Tibial nerve (tissue), 4 donors: Measurements from ENCODE around the gene SMAD3. TPM values are rescaled to one million over a fixed set of nuclear protein-coding genes. Genes with fewer than 3 reads are reported as not detected.

Experiments
- DNase-seq, 2 donors: peaks; one replicate each; pipeline ENCODE4 v3.0.0-alpha.2; 2019; ENCODE audit warnings: low spot score in 2 of 2
- H3K27ac ChIP-seq, 4 donors: fragments of 200-600 bp; sonication (generic) in 3 of 4; one replicate each; pipeline ENCODE4 v1.5.1; 2017 to 2019; ENCODE audit warnings: mild to moderate bottlenecking in 1 of 4
- H3K27me3 ChIP-seq, 2 donors: fragments of 200-600 bp; sonication (generic) in 1 of 2; one replicate each; pipeline versions ENCODE4 v1.5.1 to v1.6.0; 2017 to 2019
- H3K36me3 ChIP-seq, 3 donors: fragments of 200-600 bp; sonication (generic); one replicate each; pipeline ENCODE4 v1.5.1; 2018 to 2019
- H3K4me1 ChIP-seq, 4 donors: fragments of 200-600 bp; sonication (generic) in 3 of 4; one replicate each; pipeline ENCODE4 v1.5.1; 2017 to 2019
- H3K4me3 ChIP-seq, 4 donors: fragments of 200-600 bp; sonication (generic) in 3 of 4; one replicate each; pipeline ENCODE4 v1.5.1; 2017 to 2019; ENCODE audit warnings: mild to moderate bottlenecking in 1 of 4, moderate library complexity in 1 of 4
- H3K9me3 ChIP-seq, 4 donors: fragments of 200-600 bp; sonication (generic) in 3 of 4; one replicate each; pipeline ENCODE4 v1.5.1; 2017 to 2019
- EP300 ChIP-seq, 2 donors: sonication (generic); formaldehyde crosslinking; IDR thresholded peaks; one replicate each; pipeline ENCODE4 v1.6.1; 2017; ENCODE audit warnings: antibody characterized with exemption in 2 of 2, mild to moderate bottlenecking in 1 of 2
- POLR2A ChIP-seq, 2 donors: fragments of 450-650 bp; IDR thresholded peaks; one replicate each; pipeline ENCODE4 v1.6.1; 2017; ENCODE audit warnings: antibody characterized with exemption in 2 of 2, mild to moderate bottlenecking in 2 of 2, moderate library complexity in 2 of 2
- WGBS, 2 donors: methylation state at CpG; one replicate each; pipeline ENCODE4 v1.1.5; 2018; 5-methylcytosine and 5-hydroxymethylcytosine counted together
- total RNA-seq, 4 donors: library from RNA; depleted of rRNA; stranded (reverse); fragments of >200 nt; gene quantifications; one replicate each; pipeline ENCODE4 v1.1.0, GENCODE V29; 2016
- TF ChIP-seq, protein P1 (sequence below), 5 experiments: fragments of 200-600 bp in 3 of 5; fragments of 450-650 bp in 2 of 5; sonication (generic) in 3 of 5; IDR thresholded peaks; one replicate each; pipeline ENCODE4 v1.5.1; 2016 to 2019; ENCODE audit warnings: antibody characterized with exemption in 5 of 5, mild to moderate bottlenecking in 3 of 5, moderate library complexity in 2 of 5

The SMAD3 gene
- total RNA-seq, 4 donors from 2014 or later: 36.3 to 68.6 (median 44.1) TPM

GRCh38 chr15:67225336-67225735 is 159.9 kb downstream of the SMAD3 start:
- H3K4me3 ChIP-seq: no peak overlapping the region
- no peak for DNase-seq
- H3K27ac ChIP-seq: no peak overlapping the region
- no peaks in the 10 kb centered on the region for H3K9me3 ChIP-seq
- no peak for TF ChIP-seq POLR2A (IDR thresholded peaks at IDR 0.05)
- TF ChIP-seq, protein P1, sequence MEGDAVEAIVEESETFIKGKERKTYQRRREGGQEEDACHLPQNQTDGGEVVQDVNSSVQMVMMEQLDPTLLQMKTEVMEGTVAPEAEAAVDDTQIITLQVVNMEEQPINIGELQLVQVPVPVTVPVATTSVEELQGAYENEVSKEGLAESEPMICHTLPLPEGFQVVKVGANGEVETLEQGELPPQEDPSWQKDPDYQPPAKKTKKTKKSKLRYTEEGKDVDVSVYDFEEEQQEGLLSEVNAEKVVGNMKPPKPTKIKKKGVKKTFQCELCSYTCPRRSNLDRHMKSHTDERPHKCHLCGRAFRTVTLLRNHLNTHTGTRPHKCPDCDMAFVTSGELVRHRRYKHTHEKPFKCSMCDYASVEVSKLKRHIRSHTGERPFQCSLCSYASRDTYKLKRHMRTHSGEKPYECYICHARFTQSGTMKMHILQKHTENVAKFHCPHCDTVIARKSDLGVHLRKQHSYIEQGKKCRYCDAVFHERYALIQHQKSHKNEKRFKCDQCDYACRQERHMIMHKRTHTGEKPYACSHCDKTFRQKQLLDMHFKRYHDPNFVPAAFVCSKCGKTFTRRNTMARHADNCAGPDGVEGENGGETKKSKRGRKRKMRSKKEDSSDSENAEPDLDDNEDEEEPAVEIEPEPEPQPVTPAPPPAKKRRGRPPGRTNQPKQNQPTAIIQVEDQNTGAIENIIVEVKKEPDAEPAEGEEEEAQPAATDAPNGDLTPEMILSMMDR (IDR thresholded peaks at IDR 0.05): no peak
- no peak for TF ChIP-seq EP300 (IDR thresholded peaks at IDR 0.05)
- no peaks in the 10 kb centered on the region for H3K27me3 ChIP-seq
- H3K36me3 ChIP-seq: peaks cover 0 to 21% (median 0%) of the 10 kb centered on the region in 3 donors
- H3K4me1 ChIP-seq: no peaks in the 10 kb centered on the region
- 91 to 97% methylated on average over 2 of the region's 2 CpGs for WGBS, 2 donors

GRCh38 chr15:67227431-67227830 is 162.0 kb downstream of the SMAD3 start:
- 88 to 92% methylated on average over 1 of the region's 1 CpG for WGBS, 2 donors

DNA sequence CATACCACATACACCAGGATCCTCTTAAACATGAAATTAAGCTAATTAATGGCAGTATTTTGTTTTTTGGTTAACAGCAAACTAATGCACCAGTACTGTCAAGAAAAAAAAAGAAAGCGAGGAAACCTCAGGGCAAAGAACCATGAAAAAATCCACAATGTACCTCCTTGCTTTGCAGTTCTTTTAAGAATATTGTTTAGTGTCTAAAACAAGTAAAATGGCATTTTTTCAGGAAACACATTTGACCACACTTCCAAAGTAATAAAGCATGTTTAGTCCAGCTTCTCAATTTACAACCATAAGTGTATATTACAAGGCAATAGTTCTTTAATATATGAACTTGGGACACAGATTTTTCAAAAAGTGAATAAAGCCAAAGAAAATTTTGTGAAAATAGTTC is 162.4 kb downstream of the SMAD3 start:
- H3K9me3 ChIP-seq: no peaks in the 10 kb centered on the region
- peaks cover 0 to 45% (median 10%) of the 10 kb centered on the region in 3 donors for H3K36me3 ChIP-seq
- 96 to 98% methylated on average over 1 of the region's 1 CpG for WGBS, 2 donors
- TF ChIP-seq EP300 (IDR thresholded peaks at IDR 0.05) (no peak), POLR2A (IDR thresholded peaks at IDR 0.05) (no peak)
- TF ChIP-seq, protein P1 (IDR thresholded peaks at IDR 0.05): no peak
- H3K27me3 ChIP-seq: no peaks in the 10 kb centered on the region
- no peaks in the 10 kb centered on the region for H3K4me1 ChIP-seq
- no peak overlapping the region for H3K27ac ChIP-seq
- H3K4me3 ChIP-seq: no peak overlapping the region
- DNase-seq: no peak

More at GRCh38 chr15:67227431-67227830, 162.0 kb downstream of the SMAD3 start:
- Histone ChIP-seq H3K4me1 (no peaks in the 10 kb centered on the region), H3K27me3 (no peaks in the 10 kb centered on the region), H3K9me3 (no peaks in the 10 kb centered on the region), H3K27ac (no peak overlapping the region), H3K36me3 (peaks cover 0 to 42% (median 10%) of the 10 kb centered on the region in 3 donors), H3K4me3 (no peak overlapping the region)
- DNase-seq: no peak
- TF ChIP-seq, protein P1 (IDR thresholded peaks at IDR 0.05): no peak
- no peak for TF ChIP-seq EP300 (IDR thresholded peaks at IDR 0.05)
- TF ChIP-seq POLR2A (IDR thresholded peaks at IDR 0.05): no peak

- H3K36me3 ChIP-seq: peaks cover 0 to 49% (median 10%) of the 10 kb centered on the region in 3 donors
- no peaks in the 10 kb centered on the region for H3K27me3 ChIP-seq
- no peaks in the 10 kb centered on the region for H3K9me3 ChIP-seq
- no peak for DNase-seq
- no peak overlapping the region for H3K4me3 ChIP-seq
- 58 to 59% methylated on average over 1 of the region's 1 CpG for WGBS, 2 donors
- H3K4me1 ChIP-seq: no peaks in the 10 kb centered on the region
- TF ChIP-seq POLR2A (IDR thresholded peaks at IDR 0.05): no peak
- H3K27ac ChIP-seq: no peak overlapping the region
Measured at GRCh38 chr15:67228286-67228685, 162.9 kb downstream of the SMAD3 start.

- Histone ChIP-seq H3K27me3 (no peaks in the 10 kb centered on the region), H3K36me3 (peaks cover 0 to 67% (median 10%) of the 10 kb centered on the region in 3 donors), H3K27ac (no peak overlapping the region), H3K9me3 (no peaks in the 10 kb centered on the region), H3K4me3 (no peak overlapping the region), H3K4me1 (no peaks in the 10 kb centered on the region)
- TF ChIP-seq EP300 (IDR thresholded peaks at IDR 0.05) (no peak), POLR2A (IDR thresholded peaks at IDR 0.05) (no peak)
- TF ChIP-seq, protein P1 (IDR thresholded peaks at IDR 0.05): no peak
- DNase-seq: no peak
- WGBS, 2 donors: 90 to 96% methylated on average over 2 of the region's 2 CpGs
Measured at GRCh38 chr15:67230504-67230903, 165.1 kb downstream of the SMAD3 start.

GRCh38 chr15:67232591-67232990 is 167.2 kb downstream of the SMAD3 start:
- H3K4me3 ChIP-seq: no peak overlapping the region
- no peaks in the 10 kb centered on the region for H3K27me3 ChIP-seq
- H3K4me1 ChIP-seq: peaks cover 0 to 6% (median 0%) of the 10 kb centered on the region in 4 donors
- H3K27ac ChIP-seq: no peak overlapping the region
- H3K36me3 ChIP-seq: peaks cover 0 to 69% (median 10%) of the 10 kb centered on the region in 3 donors
- DNase-seq: no peak
- no peaks in the 10 kb centered on the region for H3K9me3 ChIP-seq
- TF ChIP-seq POLR2A (IDR thresholded peaks at IDR 0.05) (no peak), EP300 (IDR thresholded peaks at IDR 0.05) (no peak)
- TF ChIP-seq, protein P1 (IDR thresholded peaks at IDR 0.05): no peak
- 85% methylated on average over 3 of the region's 3 CpGs for WGBS, 2 donors
